Pancreas (tissue), 10 donors: ENCODE measurements around the gene CST9. TPM values are rescaled to one million over a fixed set of nuclear protein-coding genes. Genes with fewer than 3 reads are reported as not detected.

ENCODE experiments used
- ATAC-seq, 4 donors: fragments of 200-7000 bp; cut with Tn5 transposase; one replicate each; pipeline versions ENCODE4 v1.8.0 to v1.9.1; 2020; ENCODE audit warnings: mild to moderate bottlenecking in 4 of 4, moderate library complexity in 4 of 4
- DNase-seq, 6 donors: peaks; one replicate each; pipeline ENCODE4 v3.0.0-alpha.2; 2020
- FAIRE-seq: peaks from 2 replicates; lab custom pipeline; 2012; peaks lifted over from hg19 to GRCh38; lab: Jason Lieb, UNC
- H3K27ac ChIP-seq, 4 donors: fragments of 200-600 bp; sonication (generic); 1 replicate in 3 of 4; 2 replicates in 1 of 4; pipeline versions ENCODE4 v1.5.0 to v1.8.0; 2020
- H3K27me3 ChIP-seq, 4 donors: fragments of 200-600 bp; one replicate each; pipeline ENCODE4 v1.8.0; 2021
- H3K36me3 ChIP-seq, 3 donors: fragments of 200-600 bp; sonication (generic) in 1 of 3; one replicate each; pipeline versions ENCODE4 v1.5.0 to v1.8.0; 2020 to 2021
- H3K4me1 ChIP-seq, 3 donors: fragments of 200-600 bp; one replicate each; pipeline ENCODE4 v1.8.0; 2021
- H3K4me3 ChIP-seq, 4 donors: fragments of 200-600 bp; sonication (generic) in 2 of 4; one replicate each; pipeline versions ENCODE4 v1.5.0 to v1.8.0; 2020 to 2021
- H3K9me3 ChIP-seq, 4 donors: fragments of 200-600 bp; one replicate each; pipeline ENCODE4 v1.8.0; 2021
- WGBS, 2 donors: extraction: QIAGEN DNeasy Blood & Tissue Kit; methylation state at CpG; one replicate each; pipeline ENCODE4 v1.1.7; 2013; 5-methylcytosine and 5-hydroxymethylcytosine counted together
- intact Hi-C, 3 donors: fragments of 100-400 bp; cut with DNase I; formaldehyde crosslinking; loops; one replicate each; pipeline versions ENCODE4 v1.11.1 to v1.14.2; 2022
- polyA plus RNA-seq, 2 donors: library from polyadenylated mRNA; stranded (reverse); fragments of 200-250 nt; gene quantifications; one replicate each; pipeline ENCODE4 v1.2.3, GENCODE V29; 2013
- total RNA-seq, 6 donors: library from RNA; stranded (reverse); fragmentation: NEBNext Ultra II Directional in 4 of 6; extraction: Animal tissue kit (Norgen Biotek cat#: 25700) in 4 of 6; gene quantifications; one replicate each; pipeline versions ENCODE4 v1.2.1 to v1.2.4, GENCODE V29; 2021 to 2023
- TF ChIP-seq, protein P1 (sequence below), 4 donors: fragments of 200-600 bp; sonication (generic) in 3 of 4; IDR thresholded peaks; one replicate each; pipeline versions ENCODE4 v1.5.0 to v1.8.0; 2021; ENCODE audit warnings: antibody characterized with exemption in 4 of 4
- donor health status: healthy with polysubstance abuse.
- donor health status: DM: no; HTN: no; CAD: no; lungs with moderate emphysema.
- donor health status: DM: no; HTN: no; CAD: no.
- donor health status: control.
- donor health status: control.
- donor health status: Bipolar disorder and iron deficiency.
- donor health status: DM: yes; HTN: yes; CAD: no.
- donor health status: DM: no; HTN: no; CAD: no.
- donor health status: DM: no; HTN: no; CAD: no.
- donor health status: DM: yes; HTN: yes; CAD: no.

The CST9 gene, protein sequence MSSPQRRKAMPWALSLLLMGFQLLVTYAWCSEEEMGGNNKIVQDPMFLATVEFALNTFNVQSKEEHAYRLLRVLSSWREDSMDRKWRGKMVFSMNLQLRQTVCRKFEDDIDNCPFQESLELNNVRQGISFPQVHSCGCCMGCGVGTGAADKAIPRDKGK
- total RNA-seq (not detected), polyA plus RNA-seq (not detected)

DNA sequence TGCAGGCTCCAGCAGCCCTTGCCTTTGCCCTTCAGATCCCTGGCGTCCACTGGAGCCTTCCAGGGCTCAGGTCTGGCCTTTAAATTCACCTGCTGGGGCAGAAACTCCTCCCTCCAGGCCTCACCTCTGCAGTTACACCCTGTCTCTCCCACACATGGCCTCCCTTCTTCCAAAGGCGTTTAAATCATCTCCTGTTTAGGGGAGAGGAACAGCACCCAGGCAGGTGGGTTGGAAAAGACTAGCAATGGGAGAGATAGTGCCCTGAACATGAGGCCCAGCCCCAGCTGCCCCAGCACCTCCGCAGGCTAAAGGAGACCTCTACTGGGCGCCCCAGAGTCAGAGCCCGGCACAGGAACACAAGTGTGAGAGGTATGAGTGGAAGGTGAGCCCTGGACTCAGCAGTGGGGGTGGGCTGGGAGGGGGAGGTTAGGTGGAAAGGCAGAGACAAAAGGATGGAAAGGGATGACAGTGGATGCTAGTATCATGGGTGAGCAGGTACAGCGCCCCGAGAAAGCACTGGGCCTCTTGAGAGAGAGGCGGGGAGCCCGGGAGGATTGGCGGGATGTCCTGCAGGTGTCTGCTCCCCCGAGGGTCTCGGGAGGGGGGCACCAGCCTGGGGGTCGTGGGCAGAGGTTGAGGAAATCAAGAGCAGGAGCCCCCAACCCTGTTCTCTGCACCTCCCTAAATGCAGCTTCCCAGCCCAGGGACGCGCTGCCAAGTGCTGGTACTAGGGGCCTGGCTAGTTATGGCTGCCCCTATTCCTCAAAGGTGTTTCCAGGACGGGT lies at the start of gene CST9:
Gene CST9, minus strand, starts transcription at position 51 of the 785 bp plus-strand sequence. CDS start 53 bp downstream, outside the sequence.
- Histone ChIP-seq H3K4me1 (no peaks in the 10 kb centered on the region), H3K4me3 (no peak within 1 kb of the TSS), H3K9me3 (no peaks in the 10 kb centered on the region), H3K36me3 (no peaks in the 10 kb centered on the region), H3K27me3 (no peaks in the 10 kb centered on the region), H3K27ac (no peak within 1 kb of the TSS)
- TF ChIP-seq, protein P1, sequence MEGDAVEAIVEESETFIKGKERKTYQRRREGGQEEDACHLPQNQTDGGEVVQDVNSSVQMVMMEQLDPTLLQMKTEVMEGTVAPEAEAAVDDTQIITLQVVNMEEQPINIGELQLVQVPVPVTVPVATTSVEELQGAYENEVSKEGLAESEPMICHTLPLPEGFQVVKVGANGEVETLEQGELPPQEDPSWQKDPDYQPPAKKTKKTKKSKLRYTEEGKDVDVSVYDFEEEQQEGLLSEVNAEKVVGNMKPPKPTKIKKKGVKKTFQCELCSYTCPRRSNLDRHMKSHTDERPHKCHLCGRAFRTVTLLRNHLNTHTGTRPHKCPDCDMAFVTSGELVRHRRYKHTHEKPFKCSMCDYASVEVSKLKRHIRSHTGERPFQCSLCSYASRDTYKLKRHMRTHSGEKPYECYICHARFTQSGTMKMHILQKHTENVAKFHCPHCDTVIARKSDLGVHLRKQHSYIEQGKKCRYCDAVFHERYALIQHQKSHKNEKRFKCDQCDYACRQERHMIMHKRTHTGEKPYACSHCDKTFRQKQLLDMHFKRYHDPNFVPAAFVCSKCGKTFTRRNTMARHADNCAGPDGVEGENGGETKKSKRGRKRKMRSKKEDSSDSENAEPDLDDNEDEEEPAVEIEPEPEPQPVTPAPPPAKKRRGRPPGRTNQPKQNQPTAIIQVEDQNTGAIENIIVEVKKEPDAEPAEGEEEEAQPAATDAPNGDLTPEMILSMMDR (IDR thresholded peaks at IDR 0.05): no peak
- ATAC-seq: peak in 1 of 4 donors; percentile 14
- FAIRE-seq: no peak
- WGBS, 2 donors: 38 to 39% methylated on average over 16 of the region's 16 CpGs
- peak in 1 of 6 donors; percentile 57 for DNase-seq
- intact Hi-C loops: loop anchor here in 2 of 3 donors (5.0 to 10.0 kb wide), 2 partner anchors 161 to 164 kb away; no protein-coding TSS in a partner anchor

DNA sequence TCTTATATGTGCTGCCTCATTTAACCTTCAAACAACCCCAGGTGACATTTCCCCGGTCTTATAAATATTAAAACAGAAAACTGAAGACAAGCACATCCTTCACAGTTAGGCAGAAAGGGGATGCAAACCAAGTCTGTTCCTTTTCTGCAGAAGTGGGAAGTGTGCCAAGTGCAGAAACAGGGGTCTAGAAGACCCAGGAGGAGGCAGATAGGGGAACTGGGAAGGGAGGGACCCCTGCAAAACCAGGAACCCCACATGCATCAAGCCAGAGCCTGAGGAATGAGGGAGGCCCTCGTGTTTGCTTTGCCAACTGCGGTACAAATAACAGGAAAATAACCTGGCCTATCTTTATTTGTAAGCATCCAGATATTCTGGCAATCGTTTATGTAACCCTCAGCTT lies 49.0 kb upstream of the CST9 start:
- FAIRE-seq: no peak
- TF ChIP-seq, protein P1 (IDR thresholded peaks at IDR 0.05): no peak
- H3K27ac ChIP-seq: no peak overlapping the region

DNA sequence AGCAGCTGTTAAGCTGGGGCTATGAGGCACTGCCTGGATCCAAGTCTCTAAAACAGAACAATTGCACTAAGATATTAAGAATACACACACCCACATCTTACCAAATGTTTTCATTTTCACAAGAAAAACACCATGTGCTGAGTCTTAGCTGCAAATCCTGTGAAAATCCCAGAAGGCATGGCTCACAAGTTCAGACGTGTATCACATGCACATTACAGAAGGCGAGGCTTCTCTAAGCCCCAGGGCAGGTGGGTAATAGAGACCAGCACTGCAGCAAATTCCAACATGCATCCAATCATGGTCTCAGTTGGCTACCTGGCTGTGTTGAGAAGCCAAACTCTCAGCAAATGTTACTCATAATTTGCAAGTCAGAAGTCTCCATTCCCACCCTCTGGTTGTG lies 48.3 kb upstream of the CST9 start:
- no peak for DNase-seq
- no peak for ATAC-seq
- TF ChIP-seq, protein P1 (IDR thresholded peaks at IDR 0.05): no peak
- Histone ChIP-seq H3K9me3 (no peaks in the 10 kb centered on the region), H3K4me3 (no peak overlapping the region), H3K27me3 (no peaks in the 10 kb centered on the region), H3K27ac (no peak overlapping the region), H3K36me3 (no peaks in the 10 kb centered on the region), H3K4me1 (no peaks in the 10 kb centered on the region)
- no peak for FAIRE-seq
- intact Hi-C loops: no loop called here
- WGBS, 2 donors: 62 to 81% methylated on average over 2 of the region's 2 CpGs

More for the DNA sequence above, 49.0 kb upstream of the CST9 start:
- no peaks in the 10 kb centered on the region for H3K27me3 ChIP-seq
- H3K36me3 ChIP-seq: no peaks in the 10 kb centered on the region
- H3K9me3 ChIP-seq: no peaks in the 10 kb centered on the region
- no peaks in the 10 kb centered on the region for H3K4me1 ChIP-seq
- no peak for ATAC-seq
- no peak for DNase-seq
- WGBS, 2 donors: 56 to 63% methylated on average over 4 of the region's 4 CpGs
- intact Hi-C loops: no loop called here
- no peak overlapping the region for H3K4me3 ChIP-seq

DNA sequence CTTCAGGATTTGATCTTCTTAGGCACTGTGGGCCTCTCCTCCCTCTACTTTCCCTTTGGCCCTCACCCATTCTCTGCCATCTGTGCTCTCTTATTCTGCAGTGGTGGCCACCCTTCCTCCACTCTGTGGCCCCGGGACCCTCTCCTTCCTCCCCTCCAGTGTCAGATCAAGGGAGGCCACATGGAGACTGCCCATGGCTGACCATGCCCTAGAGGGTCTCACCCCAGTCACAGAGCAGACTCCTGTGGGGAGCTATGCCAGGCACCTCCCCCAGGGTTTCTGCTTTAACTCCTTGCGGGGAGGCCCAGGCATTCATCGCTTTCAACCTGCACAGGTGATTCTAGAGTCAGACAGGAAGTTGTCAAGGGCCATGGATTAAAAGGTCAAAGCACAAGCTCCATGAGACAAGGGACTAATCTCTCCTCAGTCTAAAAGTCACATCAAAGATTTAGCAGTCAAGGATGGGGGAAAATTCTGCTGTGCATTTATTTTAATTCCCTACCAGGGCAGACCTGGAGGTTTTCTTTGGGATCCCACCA lies 47.8 kb upstream of the CST9 start:
- Histone ChIP-seq H3K27me3 (no peaks in the 10 kb centered on the region), H3K36me3 (no peaks in the 10 kb centered on the region), H3K27ac (no peak overlapping the region), H3K4me3 (no peak overlapping the region), H3K4me1 (no peaks in the 10 kb centered on the region), H3K9me3 (no peaks in the 10 kb centered on the region)
- intact Hi-C loops: no loop called here
- DNase-seq: no peak
- TF ChIP-seq, protein P1 (IDR thresholded peaks at IDR 0.05): no peak
- WGBS, 2 donors: 86 to 90% methylated on average over 3 of the region's 3 CpGs
- ATAC-seq: no peak
- FAIRE-seq: no peak
